MM.1S (cell line): ENCODE results near the gene MALRD1.

ENCODE experiments used
- DNase-seq: peaks from one replicate; pipeline ENCODE4 v3.0.0-alpha.2; 2015
- H2AFZ ChIP-seq: fragments of 300-600 bp; sonication (generic); 2 replicates; pipeline ENCODE4 v1.6.0; 2016; ENCODE audit warnings: antibody characterized with exemption, low read length
- H3F3A ChIP-seq: fragments of 300-600 bp; sonication (generic); 2 replicates; pipeline ENCODE4 v1.6.1; 2016; ENCODE audit warnings: mild to moderate bottlenecking, antibody characterized with exemption, low read length, moderate library complexity, mixed read lengths; ENCODE audit not compliant: insufficient read depth
- H3K27ac ChIP-seq: fragments of 300-600 bp; sonication (generic); 2 replicates; pipeline ENCODE4 v1.5.1; 2016; ENCODE audit warnings: mild to moderate bottlenecking, low read length
- H3K27me3 ChIP-seq: fragments of 300-600 bp; sonication (generic); replicated peaks from 2 replicates; pipeline ENCODE4 v1.6.0; 2016; ENCODE audit warnings: low read length; ENCODE audit not compliant: insufficient read depth
- H3K36me3 ChIP-seq: fragments of 300-600 bp; sonication (generic); replicated peaks from 2 replicates; pipeline ENCODE4 v1.6.1; 2016; ENCODE audit warnings: mild to moderate bottlenecking, low read length, mixed read lengths; ENCODE audit not compliant: insufficient read depth
- H3K4me1 ChIP-seq: fragments of 300-600 bp; sonication (generic); 2 replicates; pipeline ENCODE4 v1.6.1; 2016; ENCODE audit warnings: low read length, mixed read lengths
- H3K4me2 ChIP-seq: fragments of 300-600 bp; sonication (generic); 2 replicates; pipeline ENCODE4 v1.6.0; 2016; ENCODE audit warnings: low read depth, low read length
- H3K4me3 ChIP-seq: fragments of 300-600 bp; sonication (generic); 2 replicates; pipeline ENCODE4 v1.5.1; 2016; ENCODE audit warnings: low read length, mixed read lengths
- H3K79me2 ChIP-seq: fragments of 300-600 bp; sonication (generic); 2 replicates; pipeline ENCODE4 v1.6.1; 2016; ENCODE audit warnings: mixed run types, low read length, mixed read lengths
- H3K9ac ChIP-seq: fragments of 300-600 bp; sonication (generic); 2 replicates; pipeline ENCODE4 v1.6.1; 2016; ENCODE audit warnings: low read length, mixed read lengths
- H3K9me2 ChIP-seq: fragments of 300-600 bp; sonication (generic); replicated peaks from 2 replicates; pipeline ENCODE4 v1.6.1; 2016; ENCODE audit warnings: mild to moderate bottlenecking, low read length, mixed read lengths; ENCODE audit not compliant: insufficient read depth
- H3K9me3 ChIP-seq: fragments of 300-600 bp; sonication (generic); replicated peaks from 2 replicates; pipeline ENCODE4 v1.6.1; 2016; ENCODE audit warnings: mild to moderate bottlenecking, low read length, mixed read lengths; ENCODE audit not compliant: insufficient read depth
- H4K20me1 ChIP-seq: fragments of 300-600 bp; sonication (generic); 2 replicates; pipeline ENCODE4 v1.6.1; 2016; ENCODE audit warnings: mild to moderate bottlenecking, low read length, moderate library complexity, mixed read lengths; ENCODE audit not compliant: insufficient read depth
- CTCF ChIP-seq: fragments of 300-600 bp; sonication (generic); IDR thresholded peaks from 2 replicates; pipeline ENCODE4 v1.5.1; 2016; ENCODE audit warnings: antibody characterized with exemption, low read length, mixed read lengths
- EZH2 ChIP-seq: fragments of 300-600 bp; sonication (generic); optimal IDR thresholded peaks from 2 replicates; pipeline ENCODE3; 2017; ENCODE audit warnings: low read depth, mild to moderate bottlenecking, antibody characterized with exemption, low read length, mixed read lengths
- EZH2phosphoT487 ChIP-seq: fragments of 300-600 bp; sonication (generic); IDR thresholded peaks from 2 replicates; pipeline ENCODE4 v1.6.1; 2018; ENCODE audit warnings: antibody characterized with exemption, low read length

MALRD1 gene

GRCh38 chr10:19451937-19452336 is 403.3 kb downstream of the MALRD1 start:
- H3K27me3 ChIP-seq = no peaks in the 10 kb centered on the region

GRCh38 chr10:19453967-19454366 is 405.4 kb downstream of the MALRD1 start:
- DNase-seq = no peak
- Histone ChIP-seq H3F3A (peaks cover 11% of the 10 kb centered on the region; the same call in 1 of the 2 replicates), H3K9ac (no peak overlapping the region), H3K9me2 (no peaks in the 10 kb centered on the region), H3K9me3 (no peaks in the 10 kb centered on the region), H3K4me1 (peaks cover 12% of the 10 kb centered on the region), H4K20me1 (no peaks in the 10 kb centered on the region), H3K4me3 (no peak overlapping the region), H3K79me2 (no peaks in the 10 kb centered on the region), H3K36me3 (no peaks in the 10 kb centered on the region), H3K27ac (no peak overlapping the region), H3K4me2 (no peak overlapping the region), H2AFZ (no peak overlapping the region), H3K27me3 (no peaks in the 10 kb centered on the region)
- TF ChIP-seq CTCF (no peak), EZH2phosphoT487 (no peak), EZH2 (no peak)

More at GRCh38 chr10:19451937-19452336, 403.3 kb downstream of the MALRD1 start:
- H3K27ac ChIP-seq = no peak overlapping the region
- no peaks in the 10 kb centered on the region for H3K36me3 ChIP-seq
- H3F3A ChIP-seq = peaks cover 11% of the 10 kb centered on the region; the same call in 1 of the 2 replicates
- no peaks in the 10 kb centered on the region for H3K79me2 ChIP-seq
- no peaks in the 10 kb centered on the region for H3K9me2 ChIP-seq
- H3K4me2 ChIP-seq = no peak overlapping the region
- H3K9me3 ChIP-seq = no peaks in the 10 kb centered on the region
- TF ChIP-seq EZH2 = no peak
- TF ChIP-seq CTCF = no peak
- no peak for TF ChIP-seq EZH2phosphoT487
- no peak overlapping the region for H2AFZ ChIP-seq
- H3K4me1 ChIP-seq = peaks cover 12% of the 10 kb centered on the region
- H3K9ac ChIP-seq = no peak overlapping the region
- no peak overlapping the region for H3K4me3 ChIP-seq
- H4K20me1 ChIP-seq = no peaks in the 10 kb centered on the region
- DNase-seq = no peak

GRCh38 chr10:19461588-19461987 is 413.0 kb downstream of the MALRD1 start:
- no peak overlapping the region for H2AFZ ChIP-seq
- H3K9me2 ChIP-seq = no peaks in the 10 kb centered on the region
- no peaks in the 10 kb centered on the region for H3K36me3 ChIP-seq
- no peaks in the 10 kb centered on the region for H4K20me1 ChIP-seq
- no peak overlapping the region for H3K27ac ChIP-seq
- H3K4me2 ChIP-seq = no peak overlapping the region
- H3K79me2 ChIP-seq = no peaks in the 10 kb centered on the region
- H3K4me1 ChIP-seq = no peaks in the 10 kb centered on the region
- H3K9ac ChIP-seq = no peak overlapping the region
- H3K4me3 ChIP-seq = no peak overlapping the region
- no peaks in the 10 kb centered on the region for H3K27me3 ChIP-seq
- TF ChIP-seq EZH2phosphoT487 = no peak
- TF ChIP-seq CTCF = no peak
- TF ChIP-seq EZH2 = no peak
- DNase-seq = no peak
- H3K9me3 ChIP-seq = no peaks in the 10 kb centered on the region
- H3F3A ChIP-seq = no peaks in the 10 kb centered on the region
